Loucy (cell line): ENCODE data around the gene KLK13.

Source experiments
- EZH2phosphoT487 ChIP-seq: fragments of 200-600 bp; IDR thresholded peaks from 2 replicates; pipeline ENCODE4 v1.6.1; 2018; ENCODE audit warnings: antibody characterized with exemption, mild to moderate bottlenecking, moderate library complexity, borderline replicate concordance
- TF ChIP-seq, protein P1 (sequence below): fragments of 200-600 bp; sonication (generic); conservative IDR thresholded peaks from 2 replicates; pipeline ENCODE4 v1.5.1; 2014; ENCODE audit warnings: mild to moderate bottlenecking, antibody characterized with exemption, low read length

DNA sequence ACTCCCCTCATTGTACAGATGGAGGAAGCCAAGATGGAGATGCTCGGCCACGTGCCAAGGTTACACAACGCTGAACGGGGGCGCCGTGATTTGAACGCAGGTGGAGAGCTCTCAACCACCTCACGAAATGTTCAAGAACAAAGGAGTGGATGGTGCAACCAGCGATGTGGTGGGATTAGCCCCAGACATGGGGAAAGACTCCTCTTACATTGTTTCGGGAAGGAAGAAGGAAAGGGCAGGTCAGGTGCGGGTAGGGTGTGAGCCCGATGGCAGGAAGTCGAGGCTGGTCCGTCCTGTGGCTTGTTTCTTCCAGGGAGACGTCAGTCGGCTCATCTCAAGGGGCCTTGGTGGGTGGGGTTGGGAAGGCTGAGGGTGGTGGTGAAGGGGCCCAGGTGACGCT, 24.9 kb upstream of the KLK13 start:
- TF ChIP-seq, protein P1, sequence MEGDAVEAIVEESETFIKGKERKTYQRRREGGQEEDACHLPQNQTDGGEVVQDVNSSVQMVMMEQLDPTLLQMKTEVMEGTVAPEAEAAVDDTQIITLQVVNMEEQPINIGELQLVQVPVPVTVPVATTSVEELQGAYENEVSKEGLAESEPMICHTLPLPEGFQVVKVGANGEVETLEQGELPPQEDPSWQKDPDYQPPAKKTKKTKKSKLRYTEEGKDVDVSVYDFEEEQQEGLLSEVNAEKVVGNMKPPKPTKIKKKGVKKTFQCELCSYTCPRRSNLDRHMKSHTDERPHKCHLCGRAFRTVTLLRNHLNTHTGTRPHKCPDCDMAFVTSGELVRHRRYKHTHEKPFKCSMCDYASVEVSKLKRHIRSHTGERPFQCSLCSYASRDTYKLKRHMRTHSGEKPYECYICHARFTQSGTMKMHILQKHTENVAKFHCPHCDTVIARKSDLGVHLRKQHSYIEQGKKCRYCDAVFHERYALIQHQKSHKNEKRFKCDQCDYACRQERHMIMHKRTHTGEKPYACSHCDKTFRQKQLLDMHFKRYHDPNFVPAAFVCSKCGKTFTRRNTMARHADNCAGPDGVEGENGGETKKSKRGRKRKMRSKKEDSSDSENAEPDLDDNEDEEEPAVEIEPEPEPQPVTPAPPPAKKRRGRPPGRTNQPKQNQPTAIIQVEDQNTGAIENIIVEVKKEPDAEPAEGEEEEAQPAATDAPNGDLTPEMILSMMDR, result no peak
- no peak for TF ChIP-seq EZH2phosphoT487
